ENCODE results near the gene IKZF2. TPM values are rescaled to one million over a fixed set of nuclear protein-coding genes. Genes with fewer than 3 reads are reported as not detected.

Gene IKZF2
- total RNA-seq, 2 experiments from 2014 or later: 18.7 to 20.6 TPM

- peaks cover 2% of the 10 kb centered on the region for H3K9me3 Mint-ChIP-seq
- peaks cover 4% of the 10 kb centered on the region for H3K36me3 Mint-ChIP-seq
- DNase-seq (no peak), ATAC-seq (ENCODE audit: low read depth) (peak; percentile 71)
- H3K4me1 Mint-ChIP-seq: peaks cover 17% of the 10 kb centered on the region
- H3K27me3 Mint-ChIP-seq: peaks cover 5% of the 10 kb centered on the region
- H3K4me3 Mint-ChIP-seq: peak overlapping the region; percentile 18
- H3K27ac Mint-ChIP-seq: peak overlapping the region; percentile 66
- POLR2A ChIA-PET: no interaction called here
Observed at GRCh38 chr2:212979799-212980198, 171.6 kb downstream of the IKZF2 start.

GRCh38 chr2:212979046-212979612, 172.3 kb downstream of the IKZF2 start:
- peaks cover 5% of the 10 kb centered on the region for H3K27me3 Mint-ChIP-seq
- peaks cover 2% of the 10 kb centered on the region for H3K9me3 Mint-ChIP-seq
- peaks cover 17% of the 10 kb centered on the region for H3K4me1 Mint-ChIP-seq
- H3K4me3 Mint-ChIP-seq: no peak overlapping the region
- ATAC-seq (ENCODE audit: low read depth) (no peak), DNase-seq (no peak)
- H3K27ac Mint-ChIP-seq: no peak overlapping the region
- peaks cover 4% of the 10 kb centered on the region for H3K36me3 Mint-ChIP-seq
- POLR2A ChIA-PET: no interaction called here

GRCh38 chr2:212977152-212977551, 174.3 kb downstream of the IKZF2 start:
- DNase-seq (no peak), ATAC-seq (ENCODE audit: low read depth) (no peak)
- peaks cover 2% of the 10 kb centered on the region for H3K9me3 Mint-ChIP-seq
- no peak overlapping the region for H3K27ac Mint-ChIP-seq
- H3K4me3 Mint-ChIP-seq: no peak overlapping the region
- peaks cover 4% of the 10 kb centered on the region for H3K36me3 Mint-ChIP-seq
- peaks cover 17% of the 10 kb centered on the region for H3K4me1 Mint-ChIP-seq
- H3K27me3 Mint-ChIP-seq: peaks cover 5% of the 10 kb centered on the region
- POLR2A ChIA-PET: no interaction called here

GRCh38 chr2:212975333-212975732, 176.1 kb downstream of the IKZF2 start:
- H3K4me1 Mint-ChIP-seq: peaks cover 17% of the 10 kb centered on the region
- H3K27ac Mint-ChIP-seq: no peak overlapping the region
- no peak for ATAC-seq (ENCODE audit: low read depth)
- POLR2A ChIA-PET: no interaction called here
- H3K9me3 Mint-ChIP-seq: peaks cover 2% of the 10 kb centered on the region
- H3K36me3 Mint-ChIP-seq: peaks cover 11% of the 10 kb centered on the region
- peaks cover 5% of the 10 kb centered on the region for H3K27me3 Mint-ChIP-seq
- no peak overlapping the region for H3K4me3 Mint-ChIP-seq
- no peak for DNase-seq

- POLR2A ChIA-PET: no interaction called here
- ATAC-seq (ENCODE audit: low read depth): no peak
- peaks cover 11% of the 10 kb centered on the region for H3K36me3 Mint-ChIP-seq
Observed at GRCh38 chr2:212974692-212975091, 176.7 kb downstream of the IKZF2 start.

GRCh38 chr2:212973347-212973746, 178.1 kb downstream of the IKZF2 start:
- H3K36me3 Mint-ChIP-seq: peaks cover 16% of the 10 kb centered on the region

More at GRCh38 chr2:212974692-212975091, 176.7 kb downstream of the IKZF2 start:
- Mint-ChIP-seq H3K27ac (no peak overlapping the region), H3K9me3 (peaks cover 2% of the 10 kb centered on the region), H3K27me3 (peaks cover 5% of the 10 kb centered on the region), H3K4me3 (no peak overlapping the region), H3K4me1 (peaks cover 13% of the 10 kb centered on the region)
- no peak for DNase-seq

GRCh38 chr2:212970132-212970531, 181.3 kb downstream of the IKZF2 start:
- no peaks in the 10 kb centered on the region for H3K9me3 Mint-ChIP-seq
- no peak for ATAC-seq (ENCODE audit: low read depth)
- H3K4me1 Mint-ChIP-seq: peaks cover 3% of the 10 kb centered on the region
- POLR2A ChIA-PET: no interaction called here
- peaks cover 12% of the 10 kb centered on the region for H3K36me3 Mint-ChIP-seq
- no peaks in the 10 kb centered on the region for H3K27me3 Mint-ChIP-seq
- no peak overlapping the region for H3K4me3 Mint-ChIP-seq
- DNase-seq: no peak
- no peak overlapping the region for H3K27ac Mint-ChIP-seq

More at GRCh38 chr2:212973347-212973746, 178.1 kb downstream of the IKZF2 start:
- DNase-seq (no peak), ATAC-seq (ENCODE audit: low read depth) (no peak)
- Mint-ChIP-seq H3K27me3 (peaks cover 3% of the 10 kb centered on the region), H3K9me3 (peaks cover 2% of the 10 kb centered on the region), H3K4me3 (no peak overlapping the region), H3K27ac (no peak overlapping the region), H3K4me1 (peaks cover 9% of the 10 kb centered on the region)
- POLR2A ChIA-PET: no interaction called here

GRCh38 chr2:212968284-212969081, 182.9 kb downstream of the IKZF2 start:
- no peak for DNase-seq
- peak overlapping the region; percentile 39 for H3K27ac Mint-ChIP-seq
- ATAC-seq (ENCODE audit: low read depth): no peak
- H3K9me3 Mint-ChIP-seq: no peaks in the 10 kb centered on the region
- POLR2A ChIA-PET: no interaction called here
- H3K4me1 Mint-ChIP-seq: peaks cover 3% of the 10 kb centered on the region
- peaks cover 15% of the 10 kb centered on the region for H3K36me3 Mint-ChIP-seq
- H3K27me3 Mint-ChIP-seq: no peaks in the 10 kb centered on the region
- no peak overlapping the region for H3K4me3 Mint-ChIP-seq

- Mint-ChIP-seq H3K4me3 (no peak overlapping the region), H3K27me3 (no peaks in the 10 kb centered on the region), H3K9me3 (peaks cover 2% of the 10 kb centered on the region), H3K36me3 (peaks cover 19% of the 10 kb centered on the region), H3K27ac (no peak overlapping the region), H3K4me1 (peaks cover 3% of the 10 kb centered on the region)
- DNase-seq: no peak
- no peak for ATAC-seq (ENCODE audit: low read depth)
- POLR2A ChIA-PET: no interaction called here
Observed at GRCh38 chr2:212966884-212967283, 184.5 kb downstream of the IKZF2 start.

- no peak overlapping the region for H3K27ac Mint-ChIP-seq
- no peak overlapping the region for H3K4me3 Mint-ChIP-seq
- DNase-seq (no peak), ATAC-seq (ENCODE audit: low read depth) (no peak)
- POLR2A ChIA-PET: no interaction called here
- H3K4me1 Mint-ChIP-seq: peaks cover 21% of the 10 kb centered on the region
- peaks cover 2% of the 10 kb centered on the region for H3K9me3 Mint-ChIP-seq
- H3K27me3 Mint-ChIP-seq: no peaks in the 10 kb centered on the region
- peaks cover 10% of the 10 kb centered on the region for H3K36me3 Mint-ChIP-seq
Observed at GRCh38 chr2:212962691-212963090, 188.7 kb downstream of the IKZF2 start.

GRCh38 chr2:212961255-212961654, 190.2 kb downstream of the IKZF2 start:
- peaks cover 32% of the 10 kb centered on the region for H3K4me1 Mint-ChIP-seq
- ATAC-seq (ENCODE audit: low read depth): no peak

GRCh38 chr2:212960336-212960735, 191.1 kb downstream of the IKZF2 start:
- H3K4me3 Mint-ChIP-seq: no peak overlapping the region
- peaks cover 33% of the 10 kb centered on the region for H3K4me1 Mint-ChIP-seq
- DNase-seq: no peak
- no peaks in the 10 kb centered on the region for H3K27me3 Mint-ChIP-seq
- no peak overlapping the region for H3K27ac Mint-ChIP-seq
- peaks cover 14% of the 10 kb centered on the region for H3K36me3 Mint-ChIP-seq
- POLR2A ChIA-PET: no interaction called here
- no peak for ATAC-seq (ENCODE audit: low read depth)
- H3K9me3 Mint-ChIP-seq: peaks cover 3% of the 10 kb centered on the region

More at GRCh38 chr2:212961255-212961654, 190.2 kb downstream of the IKZF2 start:
- no peak overlapping the region for H3K4me3 Mint-ChIP-seq
- peaks cover 3% of the 10 kb centered on the region for H3K9me3 Mint-ChIP-seq
- no peak overlapping the region for H3K27ac Mint-ChIP-seq
- H3K36me3 Mint-ChIP-seq: peaks cover 13% of the 10 kb centered on the region
- POLR2A ChIA-PET: no interaction called here
- no peaks in the 10 kb centered on the region for H3K27me3 Mint-ChIP-seq
- DNase-seq: no peak

GRCh38 chr2:212959471-212960117, 191.8 kb downstream of the IKZF2 start:
- Mint-ChIP-seq H3K27me3 (no peaks in the 10 kb centered on the region), H3K36me3 (peaks cover 14% of the 10 kb centered on the region), H3K27ac (no peak overlapping the region), H3K4me3 (no peak overlapping the region), H3K4me1 (peaks cover 33% of the 10 kb centered on the region), H3K9me3 (peaks cover 5% of the 10 kb centered on the region)
- DNase-seq (no peak), ATAC-seq (ENCODE audit: low read depth) (no peak)
- POLR2A ChIA-PET: no interaction called here

Measured in activated naive CD8-positive, alpha-beta T cell treated with anti-CD3 and anti-CD28 coated beads, Interleukin-2, amount 10 ng/mL, durations not matched to agents 7 days and 5 days (primary cell).